Activated naive CD4-positive, alpha-beta T cell treated with anti-CD3 and anti-CD28 coated beads for 36 hours (primary cell): ENCODE results near the gene BTN3A1. TPM values are rescaled to one million over a fixed set of nuclear protein-coding genes. Genes with fewer than 3 reads are reported as not detected.
"Not testable (repeated sequence)": the region's sequence is repeated elsewhere in the genome, so short reads cannot be mapped to it uniquely, and the experiment has no call there.

ENCODE experiments used
- CTCF ChIA-PET: fragments of 350-600 bp; sonication (Branson Sonifier 250); formaldehyde crosslinking; loops from one replicate; lab custom pipeline; 2021; ENCODE audit warnings: antibody characterized with exemption; lab: Charles Lee
- DNase-seq: peaks from one replicate; pipeline ENCODE4 v3.0.0-alpha.2; 2020
- H3K27ac Mint-ChIP-seq: one replicate; pipeline ENCODE4 v1.8.0; 2021; ENCODE audit warnings: mild to moderate bottlenecking, mixed read lengths
- H3K27me3 Mint-ChIP-seq: one replicate; pipeline ENCODE4 v1.8.0; 2021; ENCODE audit warnings: low read depth, mixed read lengths
- H3K36me3 Mint-ChIP-seq: one replicate; pipeline ENCODE4 v1.8.0; 2021; ENCODE audit warnings: low read depth, mixed read lengths
- H3K4me1 Mint-ChIP-seq: one replicate; pipeline ENCODE4 v1.8.0; 2021; ENCODE audit warnings: low read depth, mixed read lengths
- H3K4me3 Mint-ChIP-seq: one replicate; pipeline ENCODE4 v1.8.0; 2021; ENCODE audit warnings: mild to moderate bottlenecking, moderate library complexity, mixed read lengths
- H3K9me3 Mint-ChIP-seq: one replicate; pipeline ENCODE4 v1.8.0; 2021; ENCODE audit warnings: mixed read lengths
- intact Hi-C: fragments of 100-400 bp; cut with micrococcal nuclease; formaldehyde crosslinking; loops from one replicate; pipeline ENCODE4 v1.15.1; 2023
- total RNA-seq, 2 experiments: library from RNA; stranded (reverse); gene quantifications; one replicate each; pipeline ENCODE4 v1.2.3, GENCODE V29; 2021

BTN3A1 gene
- total RNA-seq, 2 experiments from 2014 or later: 37.6 to 40.0 TPM

DNA sequence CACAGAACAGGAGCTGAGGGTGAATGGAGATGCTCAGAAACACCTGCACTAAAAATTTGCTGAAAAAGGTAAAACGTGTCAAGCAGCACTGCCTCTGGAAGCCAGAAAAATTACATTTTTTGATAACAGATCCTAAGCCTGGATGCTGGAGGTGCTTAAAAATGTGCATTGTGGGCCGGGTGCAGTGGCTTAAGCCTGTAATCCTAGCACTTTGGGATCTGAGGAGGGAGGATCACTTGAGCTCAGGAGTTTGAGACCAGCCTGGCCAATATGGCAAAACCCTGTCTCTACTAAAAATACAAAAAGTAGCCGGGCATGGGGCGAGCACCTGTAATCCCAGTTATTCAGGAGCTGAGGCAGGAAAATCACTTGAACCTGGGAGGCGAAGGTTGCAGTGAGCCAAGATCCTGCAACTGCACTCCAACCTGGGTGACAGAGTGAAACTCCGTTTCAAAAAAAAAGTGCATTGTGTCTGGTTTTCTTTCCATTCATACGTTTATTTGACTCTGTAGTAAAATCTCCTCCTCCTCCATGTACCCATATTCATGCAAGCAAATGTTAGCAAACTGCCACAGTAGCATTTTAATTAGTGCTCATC, 587 bp upstream of the BTN3A1 start:
- intact Hi-C loops: loop anchor here (5.0 kb wide), 1 partner anchor 41 kb away; the partner anchor contains the start of gene BTN3A3
- Mint-ChIP-seq H3K27ac (peak overlapping the region; percentile 97), H3K4me3 (peak overlapping the region; percentile 92), H3K27me3 (no peaks in the 10 kb centered on the region), H3K4me1 (peaks cover 40% of the 10 kb centered on the region), H3K36me3 (peaks cover 7% of the 10 kb centered on the region), H3K9me3 (no peaks in the 10 kb centered on the region)
- CTCF ChIA-PET: no interaction called here
- DNase-seq: no peak

DNA sequence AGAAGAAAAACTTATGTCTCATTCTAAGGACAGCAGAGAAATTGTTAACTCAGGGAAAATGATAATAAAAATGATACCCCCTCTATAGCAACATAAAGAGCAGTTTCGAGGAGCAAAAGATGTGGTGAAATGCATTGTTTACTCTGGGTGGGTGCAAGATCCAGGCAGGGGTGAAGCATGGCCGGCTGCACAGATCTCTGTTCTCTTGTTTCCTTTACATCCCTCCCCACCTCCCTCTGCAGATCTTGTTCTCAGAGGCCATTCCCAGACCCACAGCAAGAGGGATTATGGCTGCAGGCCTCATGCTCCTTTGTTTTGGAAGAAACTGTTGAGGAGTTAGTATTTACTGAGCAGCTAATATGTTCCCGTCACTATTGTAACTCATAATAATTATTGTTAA, 1.8 kb downstream of the BTN3A1 start:
- CTCF ChIA-PET: interaction anchor here (0.8 kb wide), 1 partner anchor 10 kb away, joined by 3 read pairs; no protein-coding TSS in a partner anchor
- H3K27ac Mint-ChIP-seq: peak overlapping the region; percentile 10
- H3K27me3 Mint-ChIP-seq: no peaks in the 10 kb centered on the region
- H3K4me3 Mint-ChIP-seq: peak overlapping the region; percentile 58
- no peak for DNase-seq
- no peaks in the 10 kb centered on the region for H3K9me3 Mint-ChIP-seq
- intact Hi-C loops: loop anchor here (2.0 to 5.0 kb wide), 3 partner anchors 21 to 71 kb away; partner anchors contain the start of genes BTN2A2 and BTN3A3
- H3K36me3 Mint-ChIP-seq: peaks cover 19% of the 10 kb centered on the region
- peaks cover 57% of the 10 kb centered on the region for H3K4me1 Mint-ChIP-seq

DNA sequence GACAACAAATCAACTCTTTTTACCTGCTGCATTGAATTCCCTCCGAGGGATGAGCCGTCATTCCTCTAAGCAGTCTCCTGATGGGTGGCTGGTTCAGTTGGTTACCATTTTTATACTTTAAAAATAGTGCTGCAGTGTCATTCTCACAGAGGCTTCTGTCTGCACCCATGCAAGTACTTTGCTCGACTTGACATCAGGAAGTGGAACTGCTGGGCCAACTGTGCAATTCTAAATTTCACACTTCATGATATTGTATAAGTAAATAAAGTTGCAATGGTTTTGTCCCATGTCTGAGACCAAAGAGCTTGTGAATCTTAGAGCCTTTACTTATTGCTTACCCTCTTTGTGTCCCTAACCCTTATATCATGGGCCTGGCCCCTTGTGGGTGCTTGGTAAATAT, 2.5 kb downstream of the BTN3A1 start:
- no peak overlapping the region for H3K27ac Mint-ChIP-seq
- CTCF ChIA-PET: interaction anchor here (0.8 kb wide), 1 partner anchor 10 kb away, joined by 3 read pairs; no protein-coding TSS in a partner anchor
- no peaks in the 10 kb centered on the region for H3K27me3 Mint-ChIP-seq
- peaks cover 19% of the 10 kb centered on the region for H3K36me3 Mint-ChIP-seq
- DNase-seq: no peak
- intact Hi-C loops: loop anchor here (5.0 kb wide), 1 partner anchor 38 kb away; the partner anchor contains the start of gene BTN3A3
- H3K4me1 Mint-ChIP-seq: peaks cover 57% of the 10 kb centered on the region
- no peak overlapping the region for H3K4me3 Mint-ChIP-seq
- H3K9me3 Mint-ChIP-seq: no peaks in the 10 kb centered on the region

DNA sequence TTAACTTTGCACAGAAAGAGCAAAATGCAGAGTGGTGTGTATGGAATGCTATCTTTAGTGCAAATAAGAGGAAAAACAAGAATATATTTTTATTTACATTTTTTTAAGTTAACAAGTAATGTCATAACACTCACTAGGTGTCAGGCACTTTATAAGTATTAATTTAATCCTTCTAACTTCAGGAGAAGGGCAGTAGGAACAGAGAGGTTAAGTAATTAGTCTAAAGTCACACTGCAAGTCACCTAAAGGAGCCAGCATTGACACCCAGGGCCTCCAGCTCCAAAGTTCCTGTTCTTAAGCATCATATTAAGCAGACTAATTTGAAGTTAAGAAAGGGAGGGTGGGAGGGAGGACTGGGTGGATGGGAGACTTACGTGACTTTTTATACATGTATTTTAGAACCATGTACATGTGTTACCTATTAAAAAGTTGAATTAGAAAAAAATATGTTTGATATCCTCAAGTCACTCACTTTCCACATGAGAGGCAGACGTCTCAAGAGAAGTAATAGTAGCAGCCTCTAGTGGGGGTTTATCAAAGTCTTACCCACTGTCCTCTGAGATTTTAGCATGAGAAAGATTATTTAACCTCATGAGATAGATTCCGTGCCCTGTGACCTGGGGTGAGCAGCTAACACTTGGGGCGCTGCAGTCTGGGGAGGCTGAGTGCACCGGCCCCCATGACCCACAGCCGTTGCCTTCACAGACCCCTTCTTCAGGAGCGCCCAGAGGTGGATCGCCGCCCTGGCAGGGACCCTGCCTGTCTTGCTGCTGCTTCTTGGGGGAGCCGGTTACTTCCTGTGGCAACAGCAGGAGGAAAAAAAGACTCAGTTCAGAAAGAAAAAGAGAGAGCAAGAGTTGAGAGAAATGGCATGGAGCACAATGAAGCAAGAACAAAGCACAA, 7.0 kb downstream of the BTN3A1 start:
- no peaks in the 10 kb centered on the region for H3K9me3 Mint-ChIP-seq
- CTCF ChIA-PET: no interaction called here
- no peaks in the 10 kb centered on the region for H3K27me3 Mint-ChIP-seq
- H3K27ac Mint-ChIP-seq: peak overlapping the region; percentile 37
- H3K36me3 Mint-ChIP-seq: peaks cover 43% of the 10 kb centered on the region
- DNase-seq: no peak
- no peak overlapping the region for H3K4me3 Mint-ChIP-seq
- intact Hi-C loops: no loop called here
- peaks cover 37% of the 10 kb centered on the region for H3K4me1 Mint-ChIP-seq

DNA sequence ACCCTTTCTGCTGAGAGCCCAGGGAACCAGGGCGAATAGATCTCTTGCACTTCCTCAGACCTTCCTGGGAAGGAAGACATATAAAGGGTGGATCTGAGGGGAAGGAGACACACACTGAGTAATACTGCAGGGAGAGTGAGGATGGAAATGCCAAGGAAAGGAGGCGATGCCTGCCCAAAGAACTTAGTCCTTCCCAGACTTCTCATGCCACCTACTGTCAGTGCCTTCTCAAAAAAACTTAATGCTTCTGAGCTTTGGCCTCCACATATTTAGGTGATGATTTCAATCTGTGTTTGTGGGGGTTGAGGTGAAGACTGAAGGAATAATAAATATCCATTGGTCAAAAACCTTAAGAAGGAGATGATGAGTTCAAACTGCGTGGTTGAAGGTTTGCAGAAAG, 9.7 kb downstream of the BTN3A1 start:
- H3K4me3 Mint-ChIP-seq: no peak overlapping the region
- H3K36me3 Mint-ChIP-seq: peaks cover 43% of the 10 kb centered on the region
- H3K27ac Mint-ChIP-seq: no peak overlapping the region
- no peak for DNase-seq
- H3K4me1 Mint-ChIP-seq: peaks cover 17% of the 10 kb centered on the region
- H3K9me3 Mint-ChIP-seq: peaks cover 5% of the 10 kb centered on the region
- CTCF ChIA-PET: no interaction called here
- no peaks in the 10 kb centered on the region for H3K27me3 Mint-ChIP-seq
- intact Hi-C loops: no loop called here

DNA sequence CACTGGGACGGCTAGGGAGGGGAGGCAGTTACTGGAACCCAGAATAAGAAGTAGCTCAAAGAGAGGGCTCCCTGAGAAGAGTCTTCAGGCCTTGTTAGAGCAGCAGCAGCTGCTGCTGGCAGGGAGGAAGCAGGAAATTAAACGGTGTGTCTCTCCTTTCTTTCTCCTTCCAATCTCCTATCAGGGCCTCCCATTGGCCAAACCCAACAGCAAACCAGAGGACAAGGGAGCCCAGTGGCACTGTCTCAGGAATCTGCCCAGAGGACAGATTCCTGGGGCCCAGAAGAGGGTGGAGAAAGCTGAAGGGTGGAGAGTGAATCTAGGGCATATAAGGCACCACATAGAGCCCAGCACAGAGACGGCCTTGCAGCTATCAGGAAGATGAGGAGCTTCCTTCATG, 10.2 kb downstream of the BTN3A1 start:
- Mint-ChIP-seq H3K27me3 (no peaks in the 10 kb centered on the region), H3K27ac (no peak overlapping the region), H3K4me3 (no peak overlapping the region), H3K4me1 (peaks cover 12% of the 10 kb centered on the region), H3K36me3 (peaks cover 44% of the 10 kb centered on the region), H3K9me3 (peaks cover 9% of the 10 kb centered on the region)
- no peak for DNase-seq
- CTCF ChIA-PET: no interaction called here
- intact Hi-C loops: no loop called here

DNA sequence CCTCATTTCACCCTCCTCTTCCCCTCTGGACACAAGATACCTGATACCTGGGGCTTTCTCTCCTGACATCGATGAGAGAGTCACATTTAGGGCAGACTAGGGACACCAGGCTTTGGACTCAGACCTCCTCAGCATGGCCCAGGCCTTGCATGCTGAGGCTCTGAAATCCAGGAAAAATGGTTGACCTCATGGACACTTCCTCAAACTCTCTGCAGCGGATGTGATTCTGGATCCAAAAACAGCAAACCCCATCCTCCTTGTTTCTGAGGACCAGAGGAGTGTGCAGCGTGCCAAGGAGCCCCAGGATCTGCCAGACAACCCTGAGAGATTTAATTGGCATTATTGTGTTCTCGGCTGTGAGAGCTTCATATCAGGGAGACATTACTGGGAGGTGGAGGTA, 10.9 kb downstream of the BTN3A1 start:
- Mint-ChIP-seq H3K27ac (no peak overlapping the region), H3K4me1 (peaks cover 4% of the 10 kb centered on the region)
- CTCF ChIA-PET: no interaction called here

DNA sequence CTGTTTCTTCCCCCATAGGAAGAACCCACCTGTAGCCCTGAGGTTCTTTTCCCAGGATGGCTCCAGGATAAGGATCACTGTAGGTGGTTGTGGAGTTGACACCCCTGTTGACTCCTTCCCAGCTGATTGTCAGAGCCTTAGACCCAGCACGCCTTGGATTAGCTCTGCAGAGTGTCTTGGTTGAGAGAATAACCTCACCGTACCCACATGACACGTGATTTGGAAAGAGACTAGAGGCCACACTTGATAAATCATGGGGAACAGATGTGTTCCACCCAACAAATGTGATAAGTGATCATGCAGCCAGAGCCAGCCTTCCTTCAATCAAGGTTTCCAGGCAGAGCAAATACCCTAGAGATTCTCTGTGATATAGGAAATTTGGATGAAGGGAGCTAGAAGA, 12.2 kb downstream of the BTN3A1 start:
- H3K27ac Mint-ChIP-seq: no peak overlapping the region
- no peak overlapping the region for H3K4me3 Mint-ChIP-seq
- intact Hi-C loops: no loop called here
- no peak for DNase-seq
- no peaks in the 10 kb centered on the region for H3K27me3 Mint-ChIP-seq
- H3K9me3 Mint-ChIP-seq: peaks cover 28% of the 10 kb centered on the region
- CTCF ChIA-PET: interaction anchor here (1.0 kb wide), 1 partner anchor 10 kb away, joined by 3 read pairs; no protein-coding TSS in a partner anchor
- peaks cover 2% of the 10 kb centered on the region for H3K4me1 Mint-ChIP-seq
- peaks cover 43% of the 10 kb centered on the region for H3K36me3 Mint-ChIP-seq

More for the DNA sequence above, 10.9 kb downstream of the BTN3A1 start:
- H3K9me3 Mint-ChIP-seq: peaks cover 17% of the 10 kb centered on the region
- intact Hi-C loops: no loop called here
- peaks cover 42% of the 10 kb centered on the region for H3K36me3 Mint-ChIP-seq
- H3K27me3 Mint-ChIP-seq: no peaks in the 10 kb centered on the region
- no peak for DNase-seq
- no peak overlapping the region for H3K4me3 Mint-ChIP-seq

DNA sequence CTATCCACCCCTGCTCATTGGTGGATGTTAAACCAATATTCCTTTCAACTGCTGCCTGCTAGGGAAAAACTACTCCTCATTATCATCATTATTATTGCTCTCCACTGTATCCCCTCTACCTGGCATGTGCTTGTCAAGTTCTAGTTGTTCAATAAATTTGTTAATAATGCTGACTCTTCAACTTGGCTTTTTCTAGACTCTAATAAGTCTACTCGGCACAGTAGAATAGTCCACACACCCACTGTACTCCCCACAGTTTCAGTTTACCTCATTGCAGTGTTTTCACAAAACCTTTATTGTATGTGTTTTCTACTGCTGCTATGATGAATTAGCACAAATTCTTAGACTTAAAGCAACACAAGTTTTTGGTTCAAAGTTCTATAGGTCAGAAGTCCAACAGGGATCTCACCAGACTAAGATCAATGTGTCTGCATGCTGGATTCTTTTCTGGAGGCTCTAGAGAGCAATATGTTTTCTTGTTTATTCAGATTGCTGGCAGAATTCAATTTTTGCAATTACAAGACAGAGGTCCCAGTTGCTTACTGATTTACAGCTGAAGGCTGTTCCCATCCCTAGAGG, 13.1 kb downstream of the BTN3A1 start:
- H3K27me3 Mint-ChIP-seq: no peaks in the 10 kb centered on the region
- H3K4me1 Mint-ChIP-seq: peaks cover 2% of the 10 kb centered on the region
- peaks cover 39% of the 10 kb centered on the region for H3K36me3 Mint-ChIP-seq
- no peak overlapping the region for H3K4me3 Mint-ChIP-seq
- H3K27ac Mint-ChIP-seq: no peak overlapping the region
- peaks cover 28% of the 10 kb centered on the region for H3K9me3 Mint-ChIP-seq
- DNase-seq: no peak
- CTCF ChIA-PET: no interaction called here
- intact Hi-C loops: no loop called here

DNA sequence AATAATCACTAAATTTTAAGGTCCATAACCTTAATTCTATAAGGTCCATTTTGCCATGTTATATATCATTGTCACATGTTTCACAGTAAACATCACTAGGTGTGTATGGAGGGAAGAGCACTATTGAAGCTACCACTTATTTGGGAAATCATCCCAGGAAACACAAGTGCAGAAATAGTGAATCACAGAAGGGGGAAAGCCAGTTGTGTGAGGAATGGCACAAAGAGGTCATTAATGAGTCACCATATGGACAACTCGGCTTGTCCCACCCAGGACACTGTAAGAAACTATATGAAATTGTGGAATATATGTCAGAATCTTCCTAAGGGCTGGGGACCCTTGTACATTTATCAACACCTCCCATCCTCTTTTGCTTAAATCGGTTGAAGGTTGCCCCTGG, 13.7 kb downstream of the BTN3A1 start:
- intact Hi-C loops: no loop called here
- Mint-ChIP-seq H3K4me1 (peaks cover 2% of the 10 kb centered on the region), H3K36me3 (peaks cover 37% of the 10 kb centered on the region), H3K27me3 (no peaks in the 10 kb centered on the region), H3K27ac (no peak overlapping the region), H3K4me3 (no peak overlapping the region), H3K9me3 (peaks cover 28% of the 10 kb centered on the region)
- no peak for DNase-seq
- CTCF ChIA-PET: no interaction called here

DNA sequence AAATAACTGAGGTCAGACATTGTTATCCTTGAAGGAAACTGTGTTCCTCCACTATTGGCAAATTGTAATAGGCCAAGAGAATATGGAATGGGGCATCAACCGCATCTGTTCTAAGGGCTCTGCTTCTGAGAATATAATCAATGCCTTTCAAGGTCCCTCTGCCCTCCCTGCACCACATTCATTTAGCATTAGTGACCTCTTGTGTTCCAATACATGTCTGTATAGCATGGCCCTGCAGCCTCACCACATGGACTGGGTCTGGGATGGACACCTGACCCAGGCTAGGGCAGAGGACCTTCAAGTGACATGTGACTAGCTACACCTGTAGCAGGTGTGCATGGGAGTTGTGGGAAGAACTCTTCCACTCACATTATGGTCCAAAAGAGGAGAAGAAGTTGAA, 14.2 kb downstream of the BTN3A1 start:
- Mint-ChIP-seq H3K4me1 (peaks cover 2% of the 10 kb centered on the region), H3K36me3 (peaks cover 33% of the 10 kb centered on the region), H3K9me3 (peaks cover 28% of the 10 kb centered on the region), H3K27ac (no peak overlapping the region), H3K4me3 (no peak overlapping the region), H3K27me3 (no peaks in the 10 kb centered on the region)
- intact Hi-C loops: no loop called here
- CTCF ChIA-PET: no interaction called here
- DNase-seq: no peak

DNA sequence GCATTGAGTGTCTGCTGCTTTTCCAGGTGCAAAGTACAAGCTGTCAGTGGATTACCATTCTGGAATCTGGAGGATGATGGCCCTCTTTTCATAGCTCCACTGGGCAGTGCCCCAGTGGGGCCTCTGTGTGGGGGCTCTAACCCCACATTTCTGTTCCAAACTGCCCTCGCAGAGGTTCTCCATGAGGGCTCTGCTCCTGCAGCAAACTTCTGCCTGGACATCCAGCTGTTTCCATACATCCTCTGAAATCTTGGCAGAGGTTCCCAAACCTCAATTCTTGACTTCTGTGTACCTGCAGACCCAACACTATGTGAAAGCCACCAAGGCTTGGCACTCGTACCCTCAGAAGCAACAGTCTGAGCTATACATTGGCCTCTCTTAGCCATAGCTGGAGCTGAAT, 16.0 kb downstream of the BTN3A1 start:
- H3K4me3 Mint-ChIP-seq, H3K27ac Mint-ChIP-seq, intact Hi-C loops, H3K27me3 Mint-ChIP-seq, CTCF ChIA-PET, H3K4me1 Mint-ChIP-seq, DNase-seq: not testable (repeated sequence)
- Mint-ChIP-seq H3K36me3 (peaks cover 26% of the 10 kb centered on the region), H3K9me3 (peaks cover 28% of the 10 kb centered on the region)
